ENCODE data around the gene NCKAP5.

Gene NCKAP5

GRCh38 chr2:133333181-133333580, 235.1 kb downstream of the NCKAP5 start:
- TF ChIP-seq, protein P1, sequence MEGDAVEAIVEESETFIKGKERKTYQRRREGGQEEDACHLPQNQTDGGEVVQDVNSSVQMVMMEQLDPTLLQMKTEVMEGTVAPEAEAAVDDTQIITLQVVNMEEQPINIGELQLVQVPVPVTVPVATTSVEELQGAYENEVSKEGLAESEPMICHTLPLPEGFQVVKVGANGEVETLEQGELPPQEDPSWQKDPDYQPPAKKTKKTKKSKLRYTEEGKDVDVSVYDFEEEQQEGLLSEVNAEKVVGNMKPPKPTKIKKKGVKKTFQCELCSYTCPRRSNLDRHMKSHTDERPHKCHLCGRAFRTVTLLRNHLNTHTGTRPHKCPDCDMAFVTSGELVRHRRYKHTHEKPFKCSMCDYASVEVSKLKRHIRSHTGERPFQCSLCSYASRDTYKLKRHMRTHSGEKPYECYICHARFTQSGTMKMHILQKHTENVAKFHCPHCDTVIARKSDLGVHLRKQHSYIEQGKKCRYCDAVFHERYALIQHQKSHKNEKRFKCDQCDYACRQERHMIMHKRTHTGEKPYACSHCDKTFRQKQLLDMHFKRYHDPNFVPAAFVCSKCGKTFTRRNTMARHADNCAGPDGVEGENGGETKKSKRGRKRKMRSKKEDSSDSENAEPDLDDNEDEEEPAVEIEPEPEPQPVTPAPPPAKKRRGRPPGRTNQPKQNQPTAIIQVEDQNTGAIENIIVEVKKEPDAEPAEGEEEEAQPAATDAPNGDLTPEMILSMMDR (IDR thresholded peaks at IDR 0.05; ENCODE audit: insufficient read depth, low read depth, low read length, missing control alignments): no peak

DNA sequence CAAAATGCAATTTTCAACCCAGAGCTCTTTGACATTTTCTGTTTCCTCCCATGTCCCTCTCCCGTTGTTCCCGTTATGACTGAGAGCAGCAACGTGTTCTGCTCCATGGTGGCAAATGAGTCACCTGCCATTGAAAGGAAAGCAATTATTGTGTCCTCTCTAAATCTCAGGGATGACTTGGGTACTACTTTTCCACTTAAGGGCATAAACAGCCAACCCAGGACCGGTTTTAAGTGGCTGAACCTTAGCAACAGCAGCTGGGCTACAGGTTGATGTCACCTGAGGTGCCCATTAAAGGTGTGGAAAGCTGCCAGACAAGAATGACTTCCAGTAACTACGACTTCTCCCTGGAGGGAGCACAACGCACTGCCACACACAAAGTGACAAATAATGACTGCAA, 236.8 kb downstream of the NCKAP5 start:
- no peak for DNase-seq (ENCODE audit: low read depth)
- no peak overlapping the region for H3K4me3 ChIP-seq (ENCODE audit: low read depth, low read length)
- TF ChIP-seq, protein P1 (IDR thresholded peaks at IDR 0.05; ENCODE audit: insufficient read depth, low read depth, low read length, missing control alignments): no peak

More at GRCh38 chr2:133333181-133333580, 235.1 kb downstream of the NCKAP5 start:
- DNase-seq (ENCODE audit: low read depth): no peak
- no peak overlapping the region for H3K4me3 ChIP-seq (ENCODE audit: low read depth, low read length)

DNA sequence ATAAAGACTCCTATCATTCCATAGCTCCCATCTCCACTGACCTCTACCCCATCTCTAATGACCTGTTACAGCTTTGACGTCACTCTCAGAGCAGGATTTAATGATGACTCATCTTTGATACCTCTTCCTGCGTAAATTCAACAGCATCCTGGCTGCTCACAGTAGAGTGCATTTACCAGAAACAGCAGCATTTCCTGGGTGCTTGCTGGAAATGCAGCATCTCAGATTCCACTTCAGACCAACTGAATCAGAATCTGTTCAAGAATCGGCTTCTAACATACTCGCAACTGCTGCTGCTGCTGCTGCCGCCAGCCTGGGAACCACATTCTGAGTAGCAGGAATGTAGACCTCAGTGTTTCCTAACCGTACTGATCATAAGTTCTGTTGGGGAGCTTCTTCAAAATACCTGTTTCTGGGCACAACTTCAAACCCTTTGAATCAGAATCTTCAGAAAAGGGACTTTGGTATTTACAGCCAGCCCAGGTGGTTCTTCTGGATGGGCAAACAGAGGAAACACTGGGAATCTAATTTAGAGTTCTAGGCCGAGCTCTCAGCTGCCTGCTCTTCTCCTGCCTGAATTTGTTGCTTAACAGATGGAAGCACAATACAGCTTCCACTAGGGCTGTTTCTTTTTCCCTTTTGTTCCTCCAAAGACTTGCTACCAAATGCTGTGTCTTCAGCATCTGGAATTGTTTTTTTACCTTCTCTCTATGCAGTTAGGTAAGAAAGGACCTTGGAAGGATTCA, 241.4 kb downstream of the NCKAP5 start:
- TF ChIP-seq, protein P1 (IDR thresholded peaks at IDR 0.05; ENCODE audit: insufficient read depth, low read depth, low read length, missing control alignments): no peak
- DNase-seq (ENCODE audit: low read depth): no peak
- H3K4me3 ChIP-seq (ENCODE audit: low read depth, low read length): no peak overlapping the region

DNA sequence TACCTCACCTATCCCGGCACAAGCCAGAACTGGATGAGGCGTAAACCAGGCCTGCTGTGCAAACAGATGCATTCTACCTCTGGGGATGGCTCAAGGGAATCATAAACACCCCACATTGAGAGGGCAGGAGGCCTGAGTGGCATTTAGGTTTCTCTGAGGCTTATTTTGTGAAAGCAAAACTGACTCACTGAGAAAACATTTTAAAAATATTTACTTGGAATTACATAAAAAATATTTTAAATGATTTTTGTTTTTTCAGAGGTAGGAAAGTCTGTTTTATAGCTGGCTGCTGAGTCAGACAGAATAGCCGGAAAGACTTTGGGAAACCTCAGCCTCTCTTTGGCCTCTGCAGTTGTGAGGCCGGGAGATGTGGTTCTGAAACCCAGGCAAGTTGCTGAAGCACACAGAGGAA, 244.1 kb downstream of the NCKAP5 start:
- no peak for DNase-seq (ENCODE audit: low read depth)
- H3K4me3 ChIP-seq (ENCODE audit: low read depth, low read length): no peak overlapping the region
- TF ChIP-seq, protein P1 (IDR thresholded peaks at IDR 0.05; ENCODE audit: insufficient read depth, low read depth, low read length, missing control alignments): no peak

DNA sequence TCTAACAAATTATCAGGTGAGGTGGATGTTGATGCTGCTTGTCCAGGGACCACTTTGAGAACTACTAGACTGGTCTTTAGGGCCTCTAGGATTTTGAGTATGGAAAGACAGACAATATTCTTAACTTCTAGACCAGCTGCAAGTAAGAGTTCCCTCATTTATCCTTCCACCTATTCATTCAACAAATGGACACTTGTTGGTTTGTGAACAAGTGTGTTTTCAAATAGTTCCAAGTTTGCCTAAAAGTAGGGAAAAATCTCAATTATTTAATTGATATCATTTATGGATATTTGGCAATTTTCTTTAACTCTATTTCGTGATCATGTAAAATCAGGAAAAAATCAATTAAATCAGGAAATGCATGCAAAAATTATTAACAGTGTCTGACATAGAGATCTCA, 245.4 kb downstream of the NCKAP5 start:
- DNase-seq (ENCODE audit: low read depth): no peak
- H3K4me3 ChIP-seq (ENCODE audit: low read depth, low read length): no peak overlapping the region
- TF ChIP-seq, protein P1 (IDR thresholded peaks at IDR 0.05; ENCODE audit: insufficient read depth, low read depth, low read length, missing control alignments): no peak

DNA sequence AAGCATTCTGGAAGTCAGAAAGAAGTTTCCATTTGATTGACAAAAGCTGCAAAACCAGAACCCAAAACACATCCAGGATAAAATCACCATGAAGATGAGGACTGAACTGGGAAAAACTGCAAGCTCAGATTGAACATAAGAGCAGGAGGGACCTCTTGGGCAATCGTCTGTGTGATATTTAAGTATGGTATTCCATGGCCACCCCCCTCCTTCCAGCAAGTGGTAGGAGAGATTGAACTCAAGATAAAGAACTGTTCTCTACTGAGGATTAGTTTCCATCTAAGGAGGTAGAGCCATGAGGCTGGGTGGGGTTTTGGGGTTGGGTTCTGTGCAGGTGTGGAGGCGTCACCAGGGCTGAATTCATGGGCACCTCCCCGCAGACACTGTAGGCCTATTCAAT, 251.1 kb downstream of the NCKAP5 start:
- DNase-seq (ENCODE audit: low read depth): no peak
- no peak overlapping the region for H3K4me3 ChIP-seq (ENCODE audit: low read depth, low read length)
- TF ChIP-seq, protein P1 (IDR thresholded peaks at IDR 0.05; ENCODE audit: insufficient read depth, low read depth, low read length, missing control alignments): no peak

DNA sequence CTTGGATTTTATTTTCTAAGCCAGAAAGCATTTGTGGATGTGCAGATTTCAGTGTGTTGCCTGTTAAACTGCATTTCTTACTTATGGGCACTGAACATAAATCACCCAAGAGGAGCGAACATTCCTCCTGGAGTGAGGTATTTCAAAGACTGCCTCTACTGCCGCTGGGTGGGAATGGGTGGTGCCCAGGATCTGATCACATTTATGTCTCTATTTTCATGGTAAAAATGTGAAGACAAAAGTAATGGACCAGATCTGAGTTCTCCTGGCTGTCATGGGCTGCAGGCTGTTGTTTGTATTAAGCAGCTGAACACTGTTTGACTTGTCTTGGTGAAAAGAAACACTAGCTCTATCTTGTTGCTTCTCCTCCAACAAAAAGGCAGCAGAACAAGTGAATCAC, 251.7 kb downstream of the NCKAP5 start:
- no peak overlapping the region for H3K4me3 ChIP-seq (ENCODE audit: low read depth, low read length)
- TF ChIP-seq, protein P1 (IDR thresholded peaks at IDR 0.05; ENCODE audit: insufficient read depth, low read depth, low read length, missing control alignments): no peak
- DNase-seq (ENCODE audit: low read depth): no peak

Measured in GM12865 (cell line).